ENCODE data around the gene PTGIS.
"Not testable (repeated sequence)": the region's sequence is repeated elsewhere in the genome, so short reads cannot be mapped to it uniquely, and the experiment has no call there.

PTGIS gene

DNA sequence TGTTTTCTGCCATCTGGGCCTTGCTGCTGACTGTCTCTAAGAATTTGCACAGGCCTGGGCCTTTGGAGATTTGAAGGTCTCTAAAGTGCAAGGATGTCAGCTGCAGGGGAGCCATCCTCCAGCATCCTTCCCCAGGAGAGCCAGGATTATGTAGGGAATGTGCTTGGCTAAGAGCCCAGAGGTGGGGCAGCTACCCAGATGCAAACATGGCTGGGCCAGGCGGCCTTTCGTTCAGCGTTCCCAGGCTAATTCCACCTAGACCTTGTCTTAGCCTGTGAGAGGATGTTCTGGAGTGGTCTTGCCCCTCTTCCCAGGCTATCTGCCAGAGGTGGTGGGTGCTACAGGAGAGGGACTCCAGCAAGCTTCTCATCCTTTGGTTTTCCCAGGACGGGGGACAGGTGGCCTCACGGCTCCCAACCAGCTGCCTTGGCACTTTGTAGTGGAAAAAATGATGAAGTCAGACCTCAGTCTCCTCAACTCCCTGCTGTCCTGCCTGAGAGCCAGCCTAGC is 7.7 kb upstream of the PTGIS start:
- no peak for DNase-seq

DNA sequence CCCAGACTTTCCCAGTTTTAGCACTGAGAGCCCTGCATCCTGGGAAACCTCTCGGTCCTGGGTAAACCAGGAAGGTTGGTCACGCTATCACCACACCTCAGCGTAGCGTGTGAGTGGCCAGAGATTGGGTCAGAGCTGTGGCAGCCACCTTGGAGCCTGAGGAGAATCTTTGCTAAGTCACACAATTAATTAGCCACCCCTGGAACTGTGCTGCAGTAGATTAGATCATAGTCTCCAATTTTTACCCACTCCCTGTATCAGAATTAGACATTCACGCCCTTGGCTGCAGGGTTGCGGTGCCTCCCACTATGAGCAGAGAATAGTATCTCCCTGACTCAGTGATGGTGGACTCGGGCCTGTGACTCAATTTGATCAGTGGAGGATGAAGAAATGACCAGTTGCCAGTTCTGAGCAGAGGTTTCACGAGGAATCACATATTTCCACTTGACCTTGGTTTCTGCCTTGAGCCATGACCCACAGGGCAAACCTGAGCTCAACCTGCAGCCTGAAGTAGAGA is 6.0 kb upstream of the PTGIS start:
- peak; percentile 35 for DNase-seq

DNA sequence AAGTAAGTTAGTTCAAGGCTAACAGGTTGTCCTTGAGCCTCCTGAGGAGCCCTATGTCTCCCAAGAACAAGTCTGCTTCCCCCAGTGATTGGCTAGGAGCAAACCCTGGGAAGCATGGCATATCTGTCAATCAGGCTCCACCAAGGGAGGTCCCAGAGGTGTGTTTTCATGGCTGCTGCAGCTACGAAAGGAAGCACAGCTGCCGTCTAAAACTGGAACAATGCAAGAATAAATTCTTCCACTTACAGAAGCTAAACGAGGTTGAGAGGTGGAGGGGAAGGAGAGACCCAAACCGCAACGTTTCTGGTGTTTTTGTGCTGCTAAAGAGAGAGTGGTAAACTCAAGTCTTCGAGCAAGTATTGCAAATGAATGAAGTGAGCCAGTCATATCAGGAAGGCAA is 4.9 kb upstream of the PTGIS start:
- no peak for DNase-seq

DNA sequence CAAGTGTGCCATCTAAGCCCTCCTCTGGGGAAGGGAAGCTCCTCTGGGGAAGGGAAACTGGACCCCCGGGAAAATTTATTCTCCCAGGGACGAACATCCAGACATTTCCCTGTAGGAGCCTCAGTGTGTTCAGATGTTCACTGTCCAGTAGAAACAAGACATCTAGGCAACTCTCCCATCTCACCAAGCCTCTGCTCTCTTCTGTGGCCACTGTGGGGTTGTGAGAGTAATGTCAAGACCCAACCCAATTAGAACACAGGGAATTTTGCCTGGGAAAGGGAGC is 3.6 kb upstream of the PTGIS start:
- DNase-seq: no peak

DNA sequence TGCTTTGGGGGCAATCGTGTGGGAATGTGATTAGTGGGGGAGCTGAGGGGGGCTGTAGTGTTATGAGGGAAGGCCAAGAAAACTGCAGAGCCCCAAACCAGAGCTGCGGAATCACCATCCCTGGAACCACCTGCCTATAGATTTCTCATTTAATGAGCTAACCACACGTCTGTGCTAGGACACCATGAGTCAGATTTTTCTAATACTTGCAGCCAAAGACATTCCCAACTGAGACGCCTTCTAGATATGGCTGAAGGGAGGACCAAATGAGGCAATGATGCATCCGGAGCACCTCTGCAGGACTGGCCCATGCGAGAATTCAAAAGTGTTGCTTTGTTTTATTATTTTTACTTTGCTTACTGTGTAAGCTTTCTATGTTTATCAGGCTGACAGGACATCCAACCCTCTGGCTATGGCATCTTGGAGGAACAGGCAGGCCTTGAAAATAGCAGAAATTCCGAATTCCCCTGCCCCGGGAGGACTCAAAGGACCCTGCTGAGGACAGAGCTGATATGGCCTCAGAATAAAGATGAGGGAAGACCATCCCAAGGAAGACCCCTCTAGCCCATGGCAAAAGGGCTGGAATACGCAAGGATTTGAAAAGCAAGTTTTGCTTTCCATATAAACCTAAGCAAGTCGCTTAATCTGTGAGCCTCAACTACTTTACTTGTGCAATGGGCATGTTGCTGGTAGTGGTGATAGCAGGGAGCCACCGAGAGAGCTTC is 3.1 kb upstream of the PTGIS start:
- DNase-seq: peak; percentile 31

DNA sequence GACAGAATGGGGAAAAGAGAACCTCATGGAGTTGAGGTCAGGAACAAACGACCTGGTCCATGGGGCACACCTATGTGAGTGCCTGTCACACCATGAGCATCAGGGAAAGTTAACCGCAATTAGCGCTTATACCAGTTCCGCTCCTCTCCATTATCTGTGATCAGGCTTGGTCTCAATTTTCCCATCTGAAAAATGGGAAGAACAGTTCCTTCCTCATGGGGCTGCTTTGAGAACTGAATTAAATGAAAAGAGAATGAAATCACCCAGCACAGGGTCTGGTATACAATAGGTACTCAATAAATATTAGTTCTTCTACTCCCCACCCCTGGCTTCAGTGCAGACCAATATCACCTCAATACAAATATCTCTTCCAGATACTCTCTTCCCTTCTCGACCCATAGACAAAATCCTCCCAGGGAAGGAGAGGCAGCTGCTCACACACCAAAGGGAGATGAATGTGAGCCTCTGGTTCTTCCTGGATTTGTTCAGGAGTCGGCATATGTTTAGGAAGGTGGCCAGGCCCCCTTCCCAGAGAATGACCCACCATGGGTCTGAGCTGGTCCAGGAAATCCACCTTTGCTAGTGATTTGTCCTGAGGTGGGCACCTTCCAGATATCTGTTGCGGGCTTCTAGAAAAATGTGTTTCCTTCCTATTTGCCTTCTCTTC is 2.4 kb upstream of the PTGIS start:
- DNase-seq: no peak

DNA sequence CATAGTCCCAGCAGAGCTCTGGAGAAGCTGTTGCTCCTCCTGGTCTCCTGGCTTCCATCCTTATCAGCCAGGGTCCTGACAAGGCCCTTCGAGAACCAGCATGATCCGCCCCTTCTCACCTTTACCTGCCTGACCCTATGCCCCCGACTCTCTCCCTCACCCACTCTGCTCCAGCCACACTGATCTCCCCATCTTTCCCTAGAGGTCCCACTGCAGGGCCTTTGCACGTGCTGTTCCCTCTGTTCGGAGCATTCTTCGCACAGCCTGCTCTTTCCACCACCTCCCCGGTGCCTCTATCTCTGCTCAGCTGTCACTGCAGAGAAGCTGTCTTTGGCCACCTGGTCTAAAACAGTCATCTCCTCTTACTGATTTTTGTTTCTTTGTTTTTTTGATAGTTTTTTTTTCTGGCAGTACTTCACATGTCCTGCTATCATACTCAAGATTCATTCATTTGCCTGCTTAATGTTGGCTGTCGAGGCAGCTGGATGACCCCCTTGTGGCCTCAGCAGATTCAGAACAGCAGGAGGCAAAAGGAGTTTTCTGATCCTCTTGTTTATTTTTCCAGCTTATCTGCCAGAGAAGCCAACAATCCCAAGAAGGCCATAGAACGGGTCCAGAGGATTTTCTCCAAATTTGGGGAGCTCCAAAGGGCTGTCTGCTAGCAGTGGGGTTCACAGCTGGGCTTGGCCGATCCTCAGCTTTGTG is 1.6 kb upstream of the PTGIS start:
- DNase-seq: no peak

DNA sequence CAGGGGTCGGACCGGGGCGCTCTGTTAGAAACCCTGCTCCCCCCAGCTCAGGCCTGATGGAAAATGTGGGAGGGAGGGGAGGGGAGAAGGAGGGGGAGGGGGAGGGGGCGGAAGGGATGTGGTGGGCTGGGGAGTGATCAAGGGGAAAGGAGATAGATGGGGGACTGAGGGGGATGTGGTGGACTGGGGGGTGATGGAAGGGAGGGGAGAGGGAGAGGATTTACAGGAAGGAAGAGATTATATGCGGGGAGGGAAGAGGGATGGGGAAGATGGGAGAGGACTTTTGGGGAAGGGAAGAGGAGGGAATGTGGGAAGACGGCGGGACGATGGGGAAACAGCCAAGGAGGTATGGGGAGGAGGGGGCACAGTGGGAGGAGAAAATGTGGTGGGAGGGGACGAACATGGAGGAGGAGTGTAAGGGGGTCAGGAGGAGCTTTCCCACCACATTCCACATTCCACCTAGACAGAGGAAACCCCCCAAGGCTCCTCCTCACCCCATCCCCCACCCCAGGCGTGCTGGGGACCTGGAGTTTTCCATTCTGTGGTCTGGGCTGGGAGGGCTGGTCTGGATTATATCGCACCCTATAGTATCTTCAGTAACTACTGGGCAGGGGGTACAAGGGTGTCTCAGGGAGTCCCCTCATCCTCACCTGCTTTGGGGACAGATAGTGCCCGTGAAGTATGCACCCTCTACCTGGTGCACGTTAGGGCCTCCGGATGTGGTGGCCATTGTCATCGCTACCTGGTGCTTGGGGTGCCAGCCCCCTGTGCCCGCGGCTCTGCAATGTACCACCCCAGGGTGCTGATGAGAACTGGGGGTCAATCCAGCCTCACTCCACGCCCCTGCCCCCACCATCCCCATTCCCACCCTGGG is 578 bp upstream of the PTGIS start:
- no peak for DNase-seq

DNA sequence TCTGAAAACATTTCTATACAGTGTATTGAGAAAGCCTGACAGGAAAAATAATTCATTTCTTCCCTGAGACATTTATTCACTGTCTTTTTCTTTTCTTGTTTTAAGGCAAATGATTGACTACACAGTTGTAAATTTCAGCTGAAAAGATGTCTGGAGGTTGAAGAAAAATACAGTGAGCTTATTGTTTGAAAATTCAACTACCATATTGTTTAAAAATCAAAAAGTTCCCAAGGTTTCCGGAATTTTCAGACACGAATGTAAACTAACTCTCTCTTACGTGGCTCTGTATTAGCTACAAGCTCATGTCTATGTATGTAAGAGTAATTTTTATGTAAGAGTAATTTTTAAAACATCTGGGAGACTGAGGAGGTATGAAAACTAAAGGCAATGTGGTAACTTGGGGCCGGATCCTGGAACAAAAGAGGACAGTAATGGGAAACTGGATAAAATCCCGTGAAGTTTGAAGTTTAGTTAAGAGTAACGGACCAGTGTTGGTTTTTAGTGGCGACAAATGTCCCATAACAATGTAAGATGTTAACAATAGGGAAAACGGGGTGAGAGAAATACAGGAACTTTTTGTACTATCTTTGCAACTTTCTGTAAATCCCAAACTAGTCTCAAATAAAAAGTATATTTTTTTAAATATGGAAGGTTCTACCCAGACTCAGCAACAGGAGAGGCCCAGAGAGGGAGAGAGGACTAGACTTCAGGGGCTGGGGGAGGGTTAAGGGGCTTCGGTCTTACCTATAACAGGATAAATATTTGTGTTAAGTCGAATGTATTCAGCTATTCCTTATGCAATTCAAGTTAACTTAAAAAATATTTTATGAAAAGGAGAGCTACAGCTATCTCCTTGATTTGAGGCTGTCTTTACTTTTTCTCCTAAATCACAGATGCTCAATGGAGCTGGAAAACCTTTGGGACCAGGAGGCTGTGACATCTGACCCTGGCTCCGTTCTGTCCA is 1.3 kb downstream of the PTGIS start:
- no peak for DNase-seq

DNA sequence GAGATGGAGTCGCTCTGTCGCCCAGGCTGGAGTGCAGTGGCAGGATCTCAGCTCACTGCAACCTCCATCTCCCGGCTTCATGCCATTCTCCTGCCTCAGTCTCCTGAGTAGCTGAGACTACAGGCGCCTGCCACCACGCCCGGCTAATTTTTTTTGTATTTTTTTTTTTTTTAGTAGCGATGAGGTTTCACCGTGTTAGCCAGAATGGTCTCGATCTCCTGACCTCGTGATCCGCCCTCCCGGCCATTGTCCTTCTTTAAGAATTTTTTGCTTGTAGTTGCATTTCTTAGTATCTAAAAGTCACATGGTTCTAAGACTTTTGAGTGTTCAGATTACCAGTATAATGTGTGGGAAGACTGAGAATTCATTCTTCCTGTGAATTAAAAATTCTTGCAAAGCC is 2.9 kb downstream of the PTGIS start:
- DNase-seq: not testable (repeated sequence)

DNA sequence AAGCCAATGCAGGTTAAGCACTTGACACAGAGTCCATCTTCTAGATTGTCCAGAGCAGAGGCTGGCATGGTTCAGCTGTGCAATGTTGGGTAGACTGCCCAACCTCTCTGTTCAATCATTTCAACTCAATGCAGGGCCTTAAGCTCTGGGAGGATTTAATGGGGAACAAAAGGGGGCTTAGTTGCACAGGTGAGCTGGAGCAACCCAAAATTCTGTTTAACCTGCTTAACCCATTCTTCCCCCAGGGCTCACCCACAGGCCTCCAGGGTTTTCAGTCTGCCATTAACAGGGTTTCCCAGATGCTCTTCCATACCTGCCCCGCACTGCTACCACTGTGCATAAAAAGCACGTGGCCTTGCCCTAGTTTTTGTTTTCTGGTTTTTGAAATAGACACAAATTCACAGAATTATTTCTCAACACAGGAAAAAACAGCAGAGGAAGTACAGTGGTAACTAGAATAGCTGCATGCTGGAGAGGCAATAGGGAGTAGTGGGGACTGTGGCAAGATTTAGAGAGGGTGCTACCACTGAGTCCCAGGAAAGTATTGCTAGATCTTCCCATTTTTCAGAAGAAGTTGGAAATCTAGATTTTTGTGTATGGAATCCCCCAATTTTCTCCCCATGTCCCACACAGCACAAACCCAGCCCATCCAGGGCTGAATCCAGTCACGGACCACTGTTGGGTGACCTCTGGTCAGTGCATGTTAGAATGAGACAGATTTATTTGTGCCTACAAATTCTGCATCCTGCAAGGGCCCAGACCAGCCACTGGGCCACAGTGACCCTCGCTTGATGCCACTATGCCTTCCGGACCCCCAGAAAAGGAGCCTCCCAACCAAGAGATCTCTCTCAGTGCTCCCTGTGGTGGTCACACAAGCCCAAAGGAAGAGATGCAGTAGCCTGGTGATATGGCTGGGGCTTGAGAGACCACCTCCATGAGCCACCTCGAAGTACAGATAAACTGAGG is 4.6 kb downstream of the PTGIS start:
- DNase-seq: no peak

DNA sequence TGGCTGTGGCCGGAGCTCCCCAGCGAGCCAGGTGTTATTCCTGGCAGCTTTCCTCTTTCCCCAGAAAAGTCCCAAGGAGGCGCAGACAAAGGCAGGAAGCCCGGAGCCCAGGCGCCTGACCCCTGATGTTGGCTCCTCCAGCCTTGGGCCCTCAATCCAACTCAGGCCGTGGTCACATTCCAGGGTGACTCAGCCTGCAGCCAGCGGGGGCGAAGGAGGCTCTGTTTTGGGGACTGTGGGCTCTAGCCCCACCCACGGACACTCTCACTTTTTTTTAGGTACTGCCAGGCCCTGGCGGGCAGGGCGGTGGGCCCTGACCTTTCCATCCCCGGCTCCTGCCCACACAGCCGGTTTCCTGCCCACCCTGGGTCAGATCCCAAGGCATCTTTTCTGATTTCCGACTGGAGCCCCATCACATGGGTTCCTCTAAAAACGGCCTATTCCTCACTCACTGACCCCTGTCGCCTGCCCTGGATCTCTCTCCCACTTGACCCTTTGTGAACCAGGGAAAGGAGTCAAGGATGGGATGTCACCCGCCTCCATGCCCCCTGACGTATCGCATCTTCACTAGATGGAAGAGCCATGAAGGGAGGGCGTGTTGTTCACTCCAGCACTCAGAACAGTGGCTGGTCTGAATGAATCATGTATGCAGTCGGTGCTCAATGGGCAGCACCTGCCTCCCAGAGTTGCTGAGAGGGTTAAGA is 5.5 kb downstream of the PTGIS start:
- DNase-seq: peak; percentile 91

DNA sequence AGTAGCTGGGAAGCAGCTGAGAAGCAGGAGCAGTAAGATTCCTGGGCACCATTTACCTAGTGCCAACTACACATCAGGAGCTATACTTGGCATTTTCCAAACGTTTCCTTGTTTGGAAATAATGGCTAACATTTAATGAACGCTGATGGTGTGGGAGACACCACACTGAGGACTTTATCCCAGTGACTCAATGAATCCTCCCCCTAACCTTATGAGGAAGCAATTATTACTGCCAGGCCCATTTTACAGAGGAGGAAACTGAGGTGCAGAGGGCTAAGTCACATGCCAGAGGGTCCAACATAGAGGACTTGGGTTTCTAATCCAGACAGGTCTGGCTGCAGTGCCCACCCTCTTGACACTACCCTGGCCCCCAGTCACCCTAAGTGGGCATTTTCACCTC is 6.1 kb downstream of the PTGIS start:
- no peak for DNase-seq

DNA sequence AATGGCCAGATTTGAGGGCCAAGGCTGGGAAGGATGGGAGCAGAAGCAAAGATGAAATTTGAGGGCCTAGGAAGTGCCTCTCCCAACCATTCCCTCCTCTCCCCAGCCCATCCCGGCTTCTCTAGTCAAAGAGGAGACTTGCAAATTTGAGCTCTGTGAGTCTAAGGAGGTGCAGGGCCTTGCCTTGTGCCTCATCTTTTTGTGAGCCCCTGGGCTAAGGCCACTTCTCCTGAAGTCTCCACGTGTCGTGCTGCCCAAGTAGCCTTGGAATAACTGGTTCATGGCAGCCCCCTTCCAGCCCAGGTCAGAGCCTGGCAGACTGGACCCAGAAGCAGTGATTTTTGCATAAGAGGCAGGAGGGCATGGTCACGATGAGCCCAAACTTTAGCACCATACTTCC is 6.7 kb downstream of the PTGIS start:
- DNase-seq: no peak

DNA sequence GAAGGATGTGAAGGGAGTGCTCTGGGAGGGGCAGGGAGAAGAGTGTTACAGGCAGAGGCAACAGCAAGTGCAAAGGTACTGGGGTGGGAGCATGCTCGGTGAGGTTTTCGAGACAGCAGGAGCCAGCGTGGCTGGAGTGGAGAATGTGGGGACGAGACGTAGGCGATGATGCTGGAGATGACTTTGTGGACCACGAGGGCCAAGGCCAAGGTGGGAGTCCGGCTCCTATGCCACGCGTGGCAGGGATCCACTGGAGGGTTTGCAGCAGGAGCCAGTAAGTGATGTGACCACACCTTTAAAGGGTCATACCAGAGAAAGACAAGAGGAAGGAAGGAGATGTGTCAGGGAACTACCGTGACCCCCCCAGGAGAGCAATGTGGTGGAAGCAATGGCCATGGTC is 7.3 kb downstream of the PTGIS start:
- no peak for DNase-seq

DNA sequence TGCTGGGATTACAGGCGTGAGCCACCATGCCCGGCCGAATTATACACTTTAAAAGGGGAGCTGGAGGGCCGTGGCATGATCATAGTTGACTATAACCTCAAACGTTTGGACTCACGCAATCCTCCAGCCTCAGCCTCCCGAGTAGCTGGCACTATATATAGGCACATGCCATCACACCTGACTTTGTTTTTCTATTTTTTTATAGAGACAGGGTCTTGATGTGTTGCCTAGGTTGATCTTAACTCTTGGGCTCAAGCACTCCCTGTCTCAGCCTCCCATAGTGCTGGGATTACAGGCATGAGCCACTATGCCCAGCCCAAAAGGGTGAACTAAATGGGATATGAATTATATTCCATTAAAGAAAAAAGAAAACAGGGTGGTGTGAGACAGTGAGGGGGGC is 7.8 kb downstream of the PTGIS start:
- DNase-seq: no peak

DNA sequence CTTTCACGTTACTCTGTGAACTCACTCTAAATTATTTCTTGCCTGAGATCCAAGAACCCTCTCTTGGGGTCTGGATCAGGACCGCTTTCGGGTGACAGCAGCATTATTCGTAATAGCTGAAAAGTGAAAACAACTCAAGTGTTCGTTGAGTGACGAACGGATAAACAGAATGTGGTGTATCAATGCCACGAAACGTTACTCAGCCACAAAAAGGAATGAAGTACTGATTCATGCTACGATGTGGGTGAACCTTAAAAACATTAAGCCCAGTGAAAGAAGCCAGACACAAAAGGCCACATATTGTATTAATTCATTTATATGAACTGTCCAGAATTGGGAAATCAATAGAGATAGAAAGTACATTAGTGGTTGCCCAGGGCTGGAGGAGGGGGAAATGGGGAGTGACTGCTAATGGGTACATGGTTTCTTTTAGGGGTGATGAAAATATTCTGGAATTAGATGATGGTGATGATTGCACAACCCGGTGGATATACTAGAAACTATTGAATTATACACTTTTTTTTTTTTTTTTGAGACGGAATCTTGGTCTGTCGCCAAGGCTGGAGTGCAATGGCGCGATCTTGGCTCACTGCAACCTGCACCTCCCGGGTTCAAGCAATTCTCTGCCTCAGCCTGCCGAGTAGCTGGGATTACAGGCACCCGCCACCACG is 8.4 kb downstream of the PTGIS start:
- peak; percentile 33 for DNase-seq

DNA sequence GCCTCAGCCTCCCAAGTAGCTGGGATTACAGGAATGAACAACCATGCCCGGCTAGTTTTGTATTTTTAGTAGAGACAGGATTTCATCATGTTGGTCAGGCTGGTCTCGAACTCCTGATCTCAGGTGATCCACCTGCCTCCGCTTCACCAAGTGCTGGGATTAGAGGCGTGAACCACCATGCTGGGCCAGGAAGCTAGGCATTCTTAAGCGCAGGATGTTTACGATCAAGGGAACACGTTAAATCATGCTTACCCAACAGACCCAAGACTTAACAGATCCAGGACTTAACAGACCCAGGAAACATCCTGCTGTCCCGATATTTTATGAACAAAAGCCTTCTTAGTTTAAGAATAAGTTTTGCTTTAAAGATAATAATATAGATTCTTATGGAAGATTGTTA is 9.1 kb downstream of the PTGIS start:
- DNase-seq: no peak

DNA sequence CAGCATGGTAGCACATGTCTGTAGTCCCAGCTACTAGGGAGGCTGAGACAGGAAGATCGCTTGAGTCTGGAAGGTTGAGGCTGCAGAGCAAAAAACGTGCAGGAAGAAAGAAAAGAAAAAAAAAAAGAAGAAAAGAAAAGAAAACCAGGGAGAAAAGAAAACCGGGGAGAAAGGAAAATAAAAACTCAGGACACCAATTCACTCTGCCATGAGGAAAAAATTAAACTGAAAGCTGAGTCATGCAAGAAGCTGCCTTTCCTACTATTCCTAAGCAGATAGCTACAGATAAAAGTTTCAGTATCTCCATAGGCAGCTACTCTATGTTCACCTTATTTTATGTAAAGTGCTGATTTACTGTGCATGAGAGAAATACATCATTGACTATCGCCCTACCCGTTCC is 10.5 kb downstream of the PTGIS start:
- peak; percentile 22 for DNase-seq
